ES-I3 (cell line): Measurements from ENCODE around the gene ZNF580.
A peak's percentile ranks its signal among the peaks of the same experiment; 100 is the strongest.

Source experiments
- H3K36me3 ChIP-seq: 2 replicates; pipeline ENCODE4 v1.6.1; 2013; ENCODE audit warnings: mild to moderate bottlenecking, low read length, control low read depth, moderate library complexity; ENCODE audit not compliant: insufficient read depth
- H3K4me1 ChIP-seq: 2 replicates; pipeline ENCODE4 v1.6.1; 2013; ENCODE audit warnings: mild to moderate bottlenecking, control low read depth, low read length; ENCODE audit not compliant: insufficient read depth
- H3K9ac ChIP-seq: 2 replicates; pipeline ENCODE4 v1.6.1; 2013; ENCODE audit warnings: low read depth, mild to moderate bottlenecking, low read length, moderate library complexity
- H3K9me3 ChIP-seq: 2 replicates; pipeline ENCODE4 v1.6.1; 2013; ENCODE audit warnings: mild to moderate bottlenecking, low read length, moderate library complexity; ENCODE audit not compliant: control insufficient read depth, insufficient read depth

The ZNF580 gene

DNA sequence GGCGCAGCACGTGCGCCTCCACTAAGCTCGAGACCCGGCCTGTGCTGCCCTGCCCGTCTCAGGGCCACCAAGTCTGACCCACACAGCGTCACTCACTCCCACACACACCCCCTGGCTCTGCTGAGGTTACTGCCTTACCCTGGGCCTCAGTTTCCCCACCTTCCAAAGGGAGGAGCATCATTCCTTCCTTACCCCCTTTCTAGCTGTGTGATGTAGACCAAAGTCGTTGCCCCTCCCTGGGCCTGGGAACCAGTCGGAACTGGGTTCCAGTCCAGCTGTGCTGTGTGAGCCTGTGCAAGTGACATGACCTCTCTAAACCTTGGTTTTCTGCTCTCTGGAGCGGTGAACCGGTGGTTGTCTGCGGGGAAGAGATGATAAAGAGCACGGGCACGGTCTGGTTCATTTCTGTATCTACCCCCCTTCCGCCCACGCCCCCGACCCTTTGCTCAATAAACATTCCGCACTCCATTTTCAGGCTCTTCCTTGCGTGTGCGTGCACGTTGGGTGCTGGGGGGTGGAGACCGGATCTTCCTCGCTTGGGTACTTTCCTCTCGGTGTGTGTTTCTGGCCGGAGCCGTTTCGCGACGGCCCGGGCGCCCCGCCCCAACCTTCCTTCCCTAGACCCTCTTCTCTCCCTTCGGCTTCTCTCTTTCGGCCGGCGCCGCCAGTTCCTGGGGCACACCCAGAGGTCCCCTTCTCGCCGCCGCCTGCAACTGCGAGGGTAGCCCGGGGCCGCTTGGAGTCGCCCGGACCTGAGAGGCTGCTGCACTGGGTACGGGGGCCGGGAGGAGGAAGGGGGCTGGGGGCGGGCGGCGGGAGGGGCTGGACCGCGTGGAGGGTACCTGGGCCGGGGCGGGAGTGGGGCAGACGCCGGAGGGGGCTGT, 2.4 kb downstream of the ZNF580 start, which contains the start of gene ZNF581:
ZNF581 (plus strand) TSS at position 647 of the 884 bp plus-strand sequence. CDS start 923 bp downstream, outside the sequence.
- peaks cover 9% of the 10 kb centered on the region for H3K36me3 ChIP-seq
- peak within 1 kb of the TSS; percentile 89 for H3K9ac ChIP-seq
- H3K4me1 ChIP-seq = no peaks in the 10 kb centered on the region; the same call in 1 of the 2 replicates
- H3K9me3 ChIP-seq = no peaks in the 10 kb centered on the region

GRCh38 chr19:55643887-55644176, 3.0 kb downstream of the ZNF580 start:
- no peaks in the 10 kb centered on the region for H3K9me3 ChIP-seq
- H3K9ac ChIP-seq = peak overlapping the region; percentile 65
- H3K36me3 ChIP-seq = peaks cover 9% of the 10 kb centered on the region
- H3K4me1 ChIP-seq = no peaks in the 10 kb centered on the region; the same call in 1 of the 2 replicates

DNA sequence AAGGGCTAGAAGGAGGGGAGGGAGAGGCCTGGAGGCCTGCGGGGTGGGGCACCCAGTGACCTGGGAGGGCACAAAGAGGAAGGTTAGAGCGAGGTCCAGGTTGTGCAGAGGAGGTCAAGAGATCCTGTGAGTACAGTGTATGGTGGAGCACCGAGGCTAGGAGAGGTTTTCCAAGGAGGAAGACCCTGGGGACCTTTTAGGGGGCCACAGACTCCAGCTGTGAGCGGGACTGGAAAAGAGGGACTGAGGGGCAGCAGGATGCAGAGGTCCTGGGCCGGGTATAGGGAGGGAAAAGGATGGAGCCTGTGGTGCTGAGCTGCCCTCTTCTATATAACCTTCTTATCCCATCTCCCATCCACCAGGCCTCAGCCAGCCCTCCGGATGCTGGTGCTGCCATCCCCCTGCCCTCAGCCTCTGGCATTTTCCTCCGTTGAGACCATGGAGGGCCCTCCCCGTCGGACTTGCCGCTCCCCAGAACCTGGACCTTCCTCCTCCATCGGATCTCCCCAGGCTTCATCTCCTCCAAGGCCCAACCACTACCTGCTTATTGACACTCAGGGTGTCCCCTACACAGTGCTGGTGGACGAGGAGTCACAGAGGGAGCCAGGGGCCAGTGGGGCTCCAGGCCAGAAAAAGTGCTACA, 3.5 kb downstream of the ZNF580 start:
- peak overlapping the region; percentile 65 for H3K9ac ChIP-seq
- no peaks in the 10 kb centered on the region; the same call in 1 of the 2 replicates for H3K4me1 ChIP-seq
- H3K9me3 ChIP-seq = no peaks in the 10 kb centered on the region
- H3K36me3 ChIP-seq = peaks cover 9% of the 10 kb centered on the region

- Histone ChIP-seq H3K36me3 (peaks cover 9% of the 10 kb centered on the region), H3K4me1 (no peaks in the 10 kb centered on the region; the same call in 1 of the 2 replicates), H3K9me3 (no peaks in the 10 kb centered on the region), H3K9ac (no peak overlapping the region)
These were observed 4.2 kb downstream of the ZNF580 start for GRCh38 chr19:55644842-55645511.

- peaks cover 9% of the 10 kb centered on the region for H3K36me3 ChIP-seq
- H3K9ac ChIP-seq = no peak overlapping the region
- no peaks in the 10 kb centered on the region for H3K9me3 ChIP-seq
- no peaks in the 10 kb centered on the region; the same call in 1 of the 2 replicates for H3K4me1 ChIP-seq
These were observed 4.7 kb downstream of the ZNF580 start for GRCh38 chr19:55645512-55645881.

GRCh38 chr19:55646889-55647731, 6.3 kb downstream of the ZNF580 start:
- Histone ChIP-seq H3K9me3 (no peaks in the 10 kb centered on the region), H3K4me1 (no peaks in the 10 kb centered on the region; the same call in 1 of the 2 replicates), H3K9ac (peak overlapping the region; percentile 92), H3K36me3 (peaks cover 9% of the 10 kb centered on the region)

DNA sequence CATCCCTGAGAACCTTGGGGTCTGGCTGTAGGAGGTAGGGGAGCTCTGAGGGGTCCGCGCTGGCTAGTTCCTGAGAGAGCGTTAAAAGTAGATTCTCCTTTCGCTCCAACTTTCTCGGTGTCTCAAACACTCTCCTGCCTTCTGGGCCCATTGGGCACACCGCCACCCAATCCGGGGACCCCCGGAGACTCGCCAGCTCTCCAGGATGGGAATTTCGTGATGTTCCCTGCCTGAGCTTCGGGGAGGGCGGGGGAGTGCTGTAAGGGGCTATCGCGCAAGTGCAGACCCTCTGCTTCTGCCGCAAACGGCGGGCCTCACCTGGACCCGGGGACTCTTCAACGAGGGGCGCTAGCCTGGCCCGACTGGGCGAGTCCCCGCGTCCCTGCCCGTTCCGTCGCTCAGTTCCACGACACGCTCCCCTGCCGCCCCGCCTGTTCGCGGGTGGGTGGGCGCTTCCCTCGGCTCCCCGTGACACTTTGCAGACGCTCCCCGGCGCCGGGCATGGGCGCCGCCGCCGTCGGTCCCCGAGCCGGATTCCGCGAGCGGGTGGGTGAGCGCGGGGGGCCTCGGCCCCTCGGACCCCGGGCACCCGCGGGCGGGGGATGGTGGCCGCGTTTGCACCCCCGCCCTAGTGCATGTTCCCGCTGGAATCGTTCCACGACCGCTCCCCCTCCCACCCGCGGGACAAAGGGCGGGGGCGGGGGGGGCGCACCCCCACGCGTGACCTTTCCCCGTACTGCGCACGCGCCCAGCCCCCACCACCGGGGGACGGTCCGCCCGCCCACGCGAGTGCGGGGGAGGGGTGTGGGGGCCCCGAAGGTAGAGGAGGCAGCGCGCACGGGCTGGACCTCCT, 7.2 kb downstream of the ZNF580 start, which contains the start of gene CCDC106:
CCDC106 (plus strand) TSS at position 481 of the 853 bp plus-strand sequence. CDS start 835 bp downstream, outside the sequence.
- peaks cover 9% of the 10 kb centered on the region for H3K36me3 ChIP-seq
- H3K9me3 ChIP-seq = no peaks in the 10 kb centered on the region
- peak within 1 kb of the TSS; percentile 92 for H3K9ac ChIP-seq
- no peaks in the 10 kb centered on the region; the same call in 1 of the 2 replicates for H3K4me1 ChIP-seq

GRCh38 chr19:55648585-55649267, 7.9 kb downstream of the ZNF580 start:
- peak overlapping the region; percentile 92; the same call in 1 of the 2 replicates for H3K9ac ChIP-seq
- H3K36me3 ChIP-seq = peaks cover 9% of the 10 kb centered on the region
- H3K9me3 ChIP-seq = no peaks in the 10 kb centered on the region
- no peaks in the 10 kb centered on the region; the same call in 1 of the 2 replicates for H3K4me1 ChIP-seq

- H3K36me3 ChIP-seq = peaks cover 9% of the 10 kb centered on the region
These were observed 8.7 kb downstream of the ZNF580 start for GRCh38 chr19:55649268-55650125.

DNA sequence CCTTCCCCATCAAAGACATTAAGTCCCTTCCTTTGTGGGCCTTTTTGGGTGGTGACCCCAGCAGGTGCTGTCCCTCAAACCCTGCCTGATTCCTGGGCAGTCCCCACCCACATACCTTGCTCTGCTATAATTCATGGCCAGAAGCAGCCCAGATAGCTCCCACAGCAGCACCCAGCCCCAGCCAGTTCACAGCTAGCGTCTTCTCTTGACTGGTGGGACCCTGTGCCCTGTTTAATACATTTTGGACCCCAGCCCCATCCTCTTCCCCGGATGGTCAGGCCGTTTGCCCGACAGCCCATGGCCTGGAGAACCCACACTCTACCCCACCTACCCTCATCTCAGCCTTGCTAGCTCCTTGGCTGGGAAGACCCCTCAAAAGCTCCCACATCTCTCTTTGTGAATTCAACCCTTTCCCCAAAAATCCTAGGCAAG, 9.3 kb downstream of the ZNF580 start:
- peaks cover 6% of the 10 kb centered on the region for H3K36me3 ChIP-seq
- H3K4me1 ChIP-seq = no peaks in the 10 kb centered on the region
- no peak overlapping the region for H3K9ac ChIP-seq
- no peaks in the 10 kb centered on the region for H3K9me3 ChIP-seq

More at GRCh38 chr19:55649268-55650125, 8.7 kb downstream of the ZNF580 start:
- Histone ChIP-seq H3K4me1 (no peaks in the 10 kb centered on the region), H3K9ac (no peak overlapping the region), H3K9me3 (no peaks in the 10 kb centered on the region)

DNA sequence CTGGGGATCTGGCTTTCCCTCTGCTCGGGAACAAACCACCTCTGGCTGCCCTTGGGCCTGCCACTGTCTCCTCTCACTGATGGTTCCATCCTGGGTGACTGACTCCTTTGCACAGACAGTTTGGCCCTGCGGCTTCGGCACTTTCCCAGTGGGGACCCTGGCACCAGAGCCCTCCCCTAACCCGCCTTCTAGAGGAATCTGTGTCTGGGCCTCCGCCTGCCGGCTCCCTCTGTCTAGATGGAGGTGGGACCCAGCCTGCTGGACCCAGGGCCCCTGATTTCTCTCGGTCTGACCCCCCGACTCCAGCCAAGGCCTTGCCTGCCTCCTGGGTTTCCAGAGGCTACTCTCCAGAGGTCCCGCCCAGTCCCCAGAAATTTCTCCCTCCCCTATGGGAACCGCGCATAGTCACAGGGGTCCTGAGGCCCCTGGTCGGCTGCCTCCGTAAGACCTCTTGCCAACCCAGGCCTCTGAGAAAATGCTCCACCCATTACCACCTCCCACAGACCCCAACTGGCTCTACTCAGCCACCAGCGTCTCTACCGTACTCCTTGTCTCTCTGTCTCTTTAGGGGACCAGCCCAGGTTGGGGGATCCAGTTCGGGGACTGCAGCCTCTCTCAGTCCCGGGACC, 9.9 kb downstream of the ZNF580 start:
- no peaks in the 10 kb centered on the region for H3K4me1 ChIP-seq
- no peak overlapping the region for H3K9ac ChIP-seq
- no peaks in the 10 kb centered on the region for H3K9me3 ChIP-seq
- H3K36me3 ChIP-seq = peaks cover under 1% of the 10 kb centered on the region; the same call in 1 of the 2 replicates
